Measurements from ENCODE around the gene FEN1.

The FEN1 gene

GRCh38 chr11:61792310-61793082 is at the start of gene FEN1, which contains the start of gene TMEM258:
TSS of gene FEN1 (plus strand) at chr11:61792911. CDS start at chr11:61795362, 2,451 bp downstream.
TSS of gene TMEM258 (minus strand) at chr11:61792599. CDS start at chr11:61792558, 41 bp downstream.
- DNase-seq (ENCODE audit: low spot score): peak; percentile 95

- DNase-seq (ENCODE audit: low spot score): no peak
These were observed 49.1 kb upstream of the FEN1 start for GRCh38 chr11:61743486-61744095.

DNA sequence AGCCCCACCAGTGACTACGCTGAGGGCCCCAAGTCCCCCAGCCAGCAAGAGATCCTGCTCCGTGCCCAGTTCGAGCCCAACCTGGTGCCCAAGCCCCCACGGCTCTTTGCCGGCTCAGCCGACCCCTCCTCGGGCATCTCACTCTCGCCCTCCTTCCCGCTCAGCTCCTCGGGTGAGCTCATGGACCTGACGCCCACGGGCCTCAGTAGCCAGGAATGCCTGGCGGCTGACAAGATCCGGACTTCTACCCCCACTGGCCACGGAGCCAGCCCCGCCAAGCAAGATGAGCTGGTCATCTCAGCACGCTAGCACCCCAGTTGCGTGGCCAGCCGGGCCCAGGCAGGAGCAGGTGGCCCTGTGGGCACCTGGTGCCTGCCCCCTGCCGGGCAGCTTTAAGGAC is 48.5 kb upstream of the FEN1 start:
- DNase-seq (ENCODE audit: low spot score): no peak

- no peak for DNase-seq (ENCODE audit: low spot score)
These were observed 48.0 kb upstream of the FEN1 start for GRCh38 chr11:61744609-61745156.

GRCh38 chr11:61745781-61746441 is 46.8 kb upstream of the FEN1 start:
- DNase-seq (ENCODE audit: low spot score): no peak

- DNase-seq (ENCODE audit: low spot score): no peak
These were observed 46.1 kb upstream of the FEN1 start for GRCh38 chr11:61746442-61747191.

DNA sequence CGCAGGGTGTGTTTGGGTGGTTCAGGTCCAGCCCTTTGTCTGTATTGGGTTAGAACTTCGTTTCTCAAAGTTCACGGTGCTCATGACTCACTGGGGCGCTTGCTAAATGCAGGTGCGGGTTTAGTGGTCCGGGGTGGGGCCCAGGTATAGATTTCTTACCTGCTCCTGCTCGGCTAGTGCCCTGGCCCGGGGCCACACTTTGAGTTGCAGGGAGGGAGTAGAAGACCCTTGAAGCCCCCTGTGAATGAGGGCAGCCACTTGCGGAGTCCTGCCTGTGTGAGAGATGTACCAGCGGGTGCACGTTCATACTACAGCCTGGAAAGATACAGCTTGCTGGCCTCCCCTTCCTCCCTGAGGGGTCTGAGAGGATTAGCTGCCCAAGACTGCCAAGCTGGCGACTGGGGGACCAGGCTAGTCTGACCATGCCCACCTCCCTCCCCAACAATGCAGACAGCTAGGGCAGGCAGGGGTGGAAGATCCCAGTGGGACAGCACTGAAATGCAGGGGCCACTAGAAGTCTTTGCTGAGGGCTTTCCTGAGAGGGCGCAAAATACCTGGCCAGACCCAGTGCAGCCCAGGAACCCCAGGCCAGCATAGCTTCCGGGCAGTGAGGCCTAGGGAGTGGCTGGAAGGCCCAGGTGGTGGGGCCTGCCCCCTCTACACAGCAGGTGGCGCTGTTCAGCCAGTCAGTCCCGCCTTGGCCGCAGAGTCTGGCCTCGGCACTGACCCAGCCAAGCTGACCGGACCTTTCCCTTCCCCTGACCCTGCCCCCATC is 45.3 kb upstream of the FEN1 start:
- DNase-seq (ENCODE audit: low spot score): peak; percentile 86

DNA sequence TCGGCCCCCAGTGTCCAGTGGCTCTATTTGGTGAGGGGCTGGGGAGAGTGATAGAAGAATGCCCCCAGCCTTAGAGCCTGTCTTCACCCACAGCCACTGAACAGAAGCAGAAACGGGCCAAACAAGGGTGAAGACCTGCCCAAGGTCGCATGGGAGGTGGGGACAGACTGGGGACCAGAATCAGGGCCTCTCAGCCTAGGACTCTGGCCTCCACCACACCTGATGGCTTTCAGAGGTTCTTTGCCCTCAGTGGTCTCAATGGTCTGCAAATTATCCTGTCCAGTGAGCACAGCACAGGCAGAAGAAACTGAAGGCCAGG is 44.8 kb upstream of the FEN1 start:
- no peak for DNase-seq (ENCODE audit: low spot score)

DNA sequence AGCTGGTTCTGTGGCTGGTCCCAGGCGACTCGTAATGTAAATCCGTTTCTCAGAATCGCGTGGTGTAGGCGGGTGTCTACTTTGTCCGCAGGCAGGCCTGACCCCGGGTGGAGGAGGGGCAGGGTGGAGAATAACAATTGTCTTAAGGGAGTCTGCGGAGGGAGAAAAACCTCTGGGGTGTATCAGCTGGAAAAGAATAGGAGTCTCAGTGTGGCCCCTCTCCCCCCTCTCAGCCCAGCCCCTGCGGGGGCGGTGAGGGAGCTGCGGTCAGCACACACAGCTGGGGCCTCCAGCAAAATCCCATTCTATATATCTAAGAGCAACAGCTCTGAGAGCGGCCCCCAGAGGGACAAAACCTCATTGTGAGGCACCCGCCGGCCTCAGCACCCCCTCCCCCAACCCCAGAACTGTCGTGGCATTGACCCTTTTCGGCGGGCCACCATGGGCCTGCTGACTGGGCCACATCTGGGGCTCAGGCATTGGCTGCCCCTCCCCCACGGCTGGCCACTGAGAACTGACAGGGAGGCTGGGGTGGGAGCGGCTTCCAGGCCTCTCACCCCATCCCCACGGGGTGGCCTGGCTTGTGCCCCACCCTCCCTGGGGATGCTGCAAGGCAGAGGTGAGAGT is 43.0 kb upstream of the FEN1 start:
- DNase-seq (ENCODE audit: low spot score): no peak

DNA sequence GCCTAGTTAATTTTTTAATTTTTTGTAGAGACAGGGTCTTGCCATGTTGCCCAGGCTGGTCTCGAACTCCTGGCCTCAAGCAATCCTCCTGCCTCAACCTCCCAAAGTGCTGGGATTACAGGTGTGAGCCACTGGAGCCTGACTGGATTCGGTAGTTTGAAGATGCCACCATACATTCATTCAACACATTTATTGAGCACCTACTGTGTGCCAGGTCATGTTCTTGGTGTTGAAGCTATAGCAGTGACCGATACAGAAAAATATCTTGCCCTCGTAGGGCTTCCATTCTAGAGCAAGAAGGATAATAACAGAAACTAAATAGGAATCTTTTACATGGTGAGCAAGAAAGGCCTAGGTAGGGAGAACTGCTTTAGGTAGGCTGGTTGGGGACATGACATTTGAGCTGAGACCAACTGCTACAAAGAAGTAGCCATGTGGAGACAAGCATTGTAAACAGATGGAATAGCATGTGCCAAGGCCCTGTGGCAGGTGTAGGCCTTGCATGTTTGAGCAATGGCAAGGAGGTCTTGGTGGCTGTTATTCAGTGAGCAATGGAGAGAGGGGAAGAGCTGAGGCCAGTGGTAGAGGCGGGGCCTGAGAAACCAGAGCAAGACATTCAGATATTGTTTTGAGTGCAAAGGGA is 42.0 kb upstream of the FEN1 start:
- no peak for DNase-seq (ENCODE audit: low spot score)

DNA sequence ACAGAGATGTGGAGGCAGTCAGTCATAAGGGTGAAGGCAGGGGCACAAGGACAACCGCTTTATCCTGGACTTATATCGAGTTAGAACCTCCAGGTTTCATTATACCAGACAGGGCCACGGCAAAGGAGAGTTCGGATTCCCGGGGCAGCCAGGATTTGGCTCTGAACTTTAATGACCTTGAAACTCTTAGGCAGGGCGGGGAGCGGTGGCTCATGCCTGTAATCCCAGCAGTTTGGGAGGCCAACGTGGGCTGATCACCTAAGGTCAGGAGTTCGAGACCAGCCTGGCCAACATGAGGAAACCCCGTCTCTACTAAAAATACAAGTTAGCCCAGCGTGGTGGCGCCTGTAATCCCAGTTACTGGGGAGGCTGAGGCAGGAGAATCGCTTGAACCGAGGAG is 41.3 kb upstream of the FEN1 start:
- DNase-seq (ENCODE audit: low spot score): no peak

DNA sequence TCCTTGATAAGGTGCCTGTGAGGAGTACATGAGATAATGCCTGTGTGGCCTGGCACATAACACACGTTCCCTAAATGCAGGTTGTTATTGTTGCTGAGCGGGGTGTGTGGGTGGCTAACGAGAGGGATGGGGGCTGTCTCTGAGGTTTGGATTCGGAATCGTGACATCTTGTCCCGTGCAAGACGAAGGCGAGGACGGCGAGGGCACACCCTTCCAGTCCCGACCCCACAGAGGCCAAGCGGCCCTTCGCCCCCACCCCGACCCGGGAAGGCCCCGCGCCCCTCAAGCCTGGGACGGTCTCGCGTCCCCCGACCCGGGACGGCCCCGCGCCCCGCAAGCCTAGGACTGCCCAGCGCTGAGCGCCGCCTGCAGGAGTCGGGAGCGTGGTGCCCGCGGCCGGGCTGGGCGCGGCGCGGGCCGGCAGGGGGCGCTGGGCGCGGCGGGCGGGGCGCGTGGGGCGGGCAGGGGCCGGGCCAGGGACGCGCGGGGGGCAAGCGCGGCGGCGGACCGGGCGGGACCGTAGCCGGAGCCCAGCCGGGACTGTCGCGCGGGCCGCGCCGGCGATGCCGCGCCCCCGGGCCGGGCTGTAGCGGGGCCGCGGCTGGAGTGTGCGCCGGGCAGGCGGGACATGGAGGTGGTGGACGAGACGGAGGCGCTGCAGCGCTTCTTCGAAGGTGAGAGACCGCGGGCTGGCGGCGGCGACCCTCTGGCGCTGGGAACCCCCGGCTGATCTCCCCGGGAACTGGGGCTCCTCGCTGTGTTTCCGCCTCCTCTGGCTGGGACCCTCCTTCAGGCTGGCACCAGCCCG is 40.4 kb upstream of the FEN1 start, which contains the start of gene MYRF:
MYRF (plus strand) TSS at position 520 of the 808 bp plus-strand sequence; CDS start at position 629, 109 bp downstream.
- peak; percentile 82 for DNase-seq (ENCODE audit: low spot score)

DNA sequence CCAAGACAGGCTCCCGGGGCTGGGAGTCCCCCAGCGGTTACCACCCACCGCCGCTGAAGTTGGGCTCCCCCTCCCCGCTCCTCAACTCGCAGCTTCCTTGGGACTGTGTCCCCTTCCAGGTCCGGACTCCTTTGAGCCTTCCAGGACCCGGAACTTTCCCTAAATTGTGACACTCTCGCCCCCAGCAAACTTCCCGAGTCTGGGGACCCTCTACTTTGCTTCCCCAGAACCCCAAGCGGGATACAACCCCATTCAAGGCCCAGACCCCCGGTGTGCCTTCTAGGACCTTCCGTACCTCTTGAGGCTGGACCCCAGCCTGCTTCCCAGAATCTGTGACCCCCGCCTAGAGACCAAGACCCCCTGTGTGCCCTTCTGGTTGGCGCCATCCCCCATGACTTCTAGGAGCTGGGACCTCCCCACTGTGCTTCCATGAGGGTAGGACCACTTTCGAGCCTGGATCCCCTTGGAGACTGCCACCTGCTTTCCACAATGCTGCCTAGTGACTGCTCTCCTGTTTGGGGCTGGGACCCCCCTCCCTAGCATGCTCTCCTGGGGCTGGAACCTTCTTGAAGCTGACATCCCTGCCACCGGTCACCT is 39.7 kb upstream of the FEN1 start:
- DNase-seq (ENCODE audit: low spot score): no peak

DNA sequence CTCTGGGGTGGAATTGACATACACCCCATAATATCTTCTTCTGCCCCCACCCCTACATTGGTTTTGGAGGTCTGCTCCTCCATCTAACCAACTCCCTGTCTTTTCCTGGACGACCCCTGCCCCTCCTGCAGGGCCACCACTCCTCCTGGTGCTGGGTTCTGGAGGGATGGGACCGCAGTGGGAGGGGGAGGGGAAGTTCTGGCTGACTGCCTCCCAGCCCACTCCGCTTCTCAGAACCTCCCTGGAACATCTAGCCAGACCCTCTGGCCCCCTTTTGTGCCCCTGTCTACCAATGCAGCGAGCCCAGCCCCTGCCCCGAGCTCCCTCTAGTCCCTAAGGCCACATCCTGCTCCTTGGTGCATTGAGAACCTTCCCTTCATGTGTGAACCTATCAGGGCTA is 39.0 kb upstream of the FEN1 start:
- DNase-seq (ENCODE audit: low spot score): no peak

DNA sequence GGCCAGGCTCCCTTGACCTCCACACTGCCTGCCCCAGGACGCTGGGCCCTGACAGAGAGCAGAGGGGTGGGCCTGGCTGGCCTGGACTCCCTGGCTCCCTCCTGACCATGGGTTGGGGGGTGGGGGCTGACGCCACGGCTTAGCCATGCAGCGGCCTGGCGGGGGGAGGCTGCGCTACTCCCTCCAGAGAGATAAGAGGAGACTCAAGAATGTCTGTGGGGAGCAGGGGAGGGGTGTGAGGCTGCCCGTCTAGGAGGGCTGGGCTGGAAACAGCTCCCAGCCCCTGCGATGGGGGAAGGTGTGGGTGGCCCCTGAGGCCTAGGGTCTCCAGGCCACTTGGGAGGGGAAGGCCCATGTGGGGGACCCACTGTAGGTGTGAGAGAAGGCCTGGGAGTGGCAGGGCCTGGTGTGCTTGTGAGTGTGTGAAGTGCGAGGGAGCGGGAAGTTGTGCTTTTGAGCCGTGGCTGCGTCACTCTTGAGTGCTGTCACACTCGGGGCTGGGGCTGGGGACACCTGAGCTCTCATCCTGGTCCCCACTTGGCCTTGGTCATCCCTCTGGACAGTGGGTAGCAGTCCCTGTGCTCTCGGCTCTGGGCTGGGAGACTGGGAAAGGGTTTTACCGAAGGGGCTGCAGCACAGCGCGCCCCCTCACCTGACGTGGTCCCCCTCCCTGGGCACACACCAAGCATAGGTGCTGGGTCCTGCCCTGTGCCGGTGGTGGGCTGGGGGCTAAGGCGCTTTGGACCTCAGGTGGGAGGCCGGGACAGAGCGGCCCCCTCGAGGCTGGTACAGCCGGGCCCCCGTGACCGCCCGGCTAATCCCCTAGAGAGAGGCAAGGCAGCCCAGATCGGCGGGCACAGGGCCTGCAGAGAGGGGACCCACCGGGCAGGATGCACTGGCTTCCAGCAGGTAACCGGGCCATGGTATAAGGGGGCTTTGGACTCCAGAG is 37.9 kb upstream of the FEN1 start:
- no peak for DNase-seq (ENCODE audit: low spot score)

- DNase-seq (ENCODE audit: low spot score): no peak
These were observed 36.6 kb upstream of the FEN1 start for GRCh38 chr11:61756147-61756451.

GRCh38 chr11:61756452-61757212 is 36.1 kb upstream of the FEN1 start:
- peak; percentile 72 for DNase-seq (ENCODE audit: low spot score)
